ENCODE results near the gene CXCR1. TPM values are rescaled to one million over a fixed set of nuclear protein-coding genes. Genes with fewer than 3 reads are reported as not detected.

Gene CXCR1
- total and polyA plus RNA-seq, 2 donors (not counting 1 experiment from before 2014, with no cell fraction given), result 0.04 TPM; not detected in 1

- no peak for DNase-seq
Observed at GRCh38 chr2:218127929-218128455, 38.8 kb downstream of the CXCR1 start.

More at GRCh38 chr2:218127929-218128455, 38.8 kb downstream of the CXCR1 start:
- Histone ChIP-seq H3K4me3 (ENCODE audit: control extremely low read depth in 1 of 5, extremely low read depth in 1 of 5, insufficient read depth in 1 of 5, low read depth in 2 of 5, low read length in 4 of 5) (peak overlapping the region in 1 of 5 experiments; percentile 82), H3K27me3 (replicated peaks in 1 of 4; ENCODE audit: control extremely low read depth in 1 of 4, control insufficient read depth in 3 of 4, insufficient read depth in 4 of 4, low read length in 3 of 4) (peaks cover 0 to 15% (median 9%) of the 10 kb centered on the region in 4 experiments), H3K4me1 (ENCODE audit: control insufficient read depth in 2 of 2, insufficient read depth in 2 of 2, low read length in 2 of 2) (no peaks in the 10 kb centered on the region), H3K79me2 (ENCODE audit: control insufficient read depth, insufficient read depth, low read length) (no peaks in the 10 kb centered on the region), H3K27ac (ENCODE audit: low read length in 2 of 2) (no peak overlapping the region), H3K9me3 (ENCODE audit: control extremely low read depth in 1 of 3, control insufficient read depth in 2 of 3, insufficient read depth in 1 of 3, low read length in 2 of 3) (peaks cover 0 to 7% (median 0%) of the 10 kb centered on the region in 3 donors), H4K20me1 (ENCODE audit: control insufficient read depth, insufficient read depth, low read length, poor library complexity, severe bottlenecking) (no peaks in the 10 kb centered on the region), H3K9ac (ENCODE audit: low read length) (no peak overlapping the region), H3K4me2 (replicated peaks; ENCODE audit: low read depth, low read length, poor library complexity, severe bottlenecking) (no peak overlapping the region), H3K36me3 (replicated peaks in 1 of 2; ENCODE audit: control extremely low read depth in 1 of 2, control insufficient read depth in 1 of 2, extremely low read depth in 1 of 2, insufficient read depth in 2 of 2, low read length in 1 of 2) (no peaks in the 10 kb centered on the region), H2AFZ (ENCODE audit: insufficient read depth, low read depth, low read length, poor library complexity, severe bottlenecking) (no peak overlapping the region)
- ChIA-PET POLR2A (no interaction called here), CTCF (no interaction called here)
- Mint-ChIP-seq H3K4me3 (no peak overlapping the region), H3K27ac (no peak overlapping the region), H3K27me3 (peaks cover 35% of the 10 kb centered on the region), H3K4me1 (peaks cover 4% of the 10 kb centered on the region), H3K9me3 (ENCODE audit: insufficient read depth) (no peaks in the 10 kb centered on the region)
- WGBS (ENCODE audit: insufficient coverage), result 80% methylated on average over 1 of the region's 3 CpGs
- ATAC-seq (ENCODE audit: low read depth), result no peak
- intact Hi-C loops (cut with micrococcal nuclease), result no loop called here
- TF ChIP-seq CTCF (IDR thresholded peaks at IDR 0.05) (no peak), EZH2 (IDR thresholded peaks at IDR 0.05; ENCODE audit: borderline replicate concordance, insufficient read depth, low read depth, low read length, poor library complexity, severe bottlenecking) (no peak)
